ENCODE data around the gene TP53BP2. TPM values are rescaled to one million over a fixed set of nuclear protein-coding genes. Genes with fewer than 3 reads are reported as not detected.
"Not testable (repeated sequence)": the region's sequence is repeated elsewhere in the genome, so short reads cannot be mapped to it uniquely, and the experiment has no call there.

TP53BP2 gene, protein sequence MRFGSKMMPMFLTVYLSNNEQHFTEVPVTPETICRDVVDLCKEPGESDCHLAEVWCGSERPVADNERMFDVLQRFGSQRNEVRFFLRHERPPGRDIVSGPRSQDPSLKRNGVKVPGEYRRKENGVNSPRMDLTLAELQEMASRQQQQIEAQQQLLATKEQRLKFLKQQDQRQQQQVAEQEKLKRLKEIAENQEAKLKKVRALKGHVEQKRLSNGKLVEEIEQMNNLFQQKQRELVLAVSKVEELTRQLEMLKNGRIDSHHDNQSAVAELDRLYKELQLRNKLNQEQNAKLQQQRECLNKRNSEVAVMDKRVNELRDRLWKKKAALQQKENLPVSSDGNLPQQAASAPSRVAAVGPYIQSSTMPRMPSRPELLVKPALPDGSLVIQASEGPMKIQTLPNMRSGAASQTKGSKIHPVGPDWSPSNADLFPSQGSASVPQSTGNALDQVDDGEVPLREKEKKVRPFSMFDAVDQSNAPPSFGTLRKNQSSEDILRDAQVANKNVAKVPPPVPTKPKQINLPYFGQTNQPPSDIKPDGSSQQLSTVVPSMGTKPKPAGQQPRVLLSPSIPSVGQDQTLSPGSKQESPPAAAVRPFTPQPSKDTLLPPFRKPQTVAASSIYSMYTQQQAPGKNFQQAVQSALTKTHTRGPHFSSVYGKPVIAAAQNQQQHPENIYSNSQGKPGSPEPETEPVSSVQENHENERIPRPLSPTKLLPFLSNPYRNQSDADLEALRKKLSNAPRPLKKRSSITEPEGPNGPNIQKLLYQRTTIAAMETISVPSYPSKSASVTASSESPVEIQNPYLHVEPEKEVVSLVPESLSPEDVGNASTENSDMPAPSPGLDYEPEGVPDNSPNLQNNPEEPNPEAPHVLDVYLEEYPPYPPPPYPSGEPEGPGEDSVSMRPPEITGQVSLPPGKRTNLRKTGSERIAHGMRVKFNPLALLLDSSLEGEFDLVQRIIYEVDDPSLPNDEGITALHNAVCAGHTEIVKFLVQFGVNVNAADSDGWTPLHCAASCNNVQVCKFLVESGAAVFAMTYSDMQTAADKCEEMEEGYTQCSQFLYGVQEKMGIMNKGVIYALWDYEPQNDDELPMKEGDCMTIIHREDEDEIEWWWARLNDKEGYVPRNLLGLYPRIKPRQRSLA
- total RNA-seq (10 to 100 TPM; 59.5 to 59.6 TPM), polyA plus RNA-seq (16.5 TPM)

DNA sequence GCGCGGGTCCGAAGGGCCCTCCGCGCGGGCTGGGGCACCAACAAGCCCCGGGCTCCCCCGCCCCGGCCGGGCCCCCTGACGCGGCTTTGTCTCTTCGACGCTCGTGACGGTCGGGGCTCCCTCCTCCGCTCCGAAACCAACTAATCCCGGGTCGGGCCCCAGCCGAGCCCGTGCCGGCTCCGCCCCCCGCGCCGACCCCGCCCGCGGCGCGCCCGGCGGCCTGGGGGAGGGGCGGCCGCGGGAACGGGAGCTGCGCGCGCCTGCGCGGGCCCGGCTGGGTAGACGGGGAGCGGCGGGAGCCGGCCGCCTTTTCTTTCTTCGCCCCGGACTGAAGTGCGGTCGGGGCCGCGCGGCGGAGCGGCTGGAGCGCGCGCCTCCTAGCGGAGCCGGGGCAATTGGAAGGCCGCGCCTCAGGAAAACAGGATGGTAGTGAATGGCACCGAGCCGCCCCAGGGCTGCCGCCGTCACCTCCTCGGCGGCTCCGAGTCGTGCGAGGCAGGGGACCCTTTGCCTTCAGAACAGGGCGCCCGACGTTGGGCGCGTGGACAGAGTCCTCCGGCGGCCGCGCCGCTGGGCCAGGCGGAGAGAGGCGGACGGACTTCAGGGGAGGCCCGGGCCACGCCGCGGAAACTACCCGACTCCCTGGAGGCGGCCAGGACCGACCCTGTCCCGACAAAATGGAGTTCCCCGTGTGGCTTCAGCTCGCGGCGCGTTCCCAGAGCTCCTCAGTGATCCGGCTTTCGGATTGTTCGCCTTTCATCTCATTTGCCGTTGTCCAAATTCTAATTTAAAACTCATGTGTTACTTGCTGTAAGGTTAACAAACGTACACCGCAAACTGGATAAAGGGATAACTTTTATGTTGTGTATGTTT lies at the start of gene TP53BP2:
Gene TP53BP2, minus strand, starts transcription at position 138 of the 873 bp plus-strand sequence. CDS start 267 bp downstream, outside the sequence.
- CTCF ChIA-PET, result interaction anchor here (0.8 to 2.3 kb wide), 11 partner anchors 9 to 134 kb away, joined by 3 to 6 read pairs (median 5); partner anchors contain the start of gene CAPN2
- Histone ChIP-seq H3K9me3 (ENCODE audit: low read length) (no peaks in the 10 kb centered on the region), H3K36me3 (ENCODE audit: insufficient read depth, low read length) (no peaks in the 10 kb centered on the region), H3K27me3 (ENCODE audit: insufficient read depth, low read length, poor library complexity, severe bottlenecking) (no peaks in the 10 kb centered on the region), H3K27ac (ENCODE audit: low read depth, low read length) (peak within 1 kb of the TSS; percentile 89), H3K4me1 (ENCODE audit: insufficient read depth, low read length) (peaks cover 43% of the 10 kb centered on the region), H3K4me3 (ENCODE audit: low read length) (peak within 1 kb of the TSS; percentile 85)
- peaks cover 0 to 9% (median 0%) of the 10 kb centered on the region in 3 donors for H3K36me3 Mint-ChIP-seq
- peak within 1 kb of the TSS; percentile 93 to 98 (median 94) for H3K4me3 Mint-ChIP-seq
- H3K4me1 Mint-ChIP-seq, result peaks cover 31 to 51% (median 43%) of the 10 kb centered on the region in 3 donors
- POLR2A ChIA-PET, result interaction anchor here (0.6 to 2.3 kb wide), 13 partner anchors 9 to 337 kb away, joined by 3 to 12 read pairs (median 4); partner anchors contain the start of gene CAPN2
- H3K27ac Mint-ChIP-seq, result peak within 1 kb of the TSS; percentile 96 to 99 (median 98)
- no peaks in the 10 kb centered on the region for H3K27me3 Mint-ChIP-seq
- H3K9me3 Mint-ChIP-seq, result no peaks in the 10 kb centered on the region
- peak; percentile 80 to 92 (median 88) for DNase-seq

DNA sequence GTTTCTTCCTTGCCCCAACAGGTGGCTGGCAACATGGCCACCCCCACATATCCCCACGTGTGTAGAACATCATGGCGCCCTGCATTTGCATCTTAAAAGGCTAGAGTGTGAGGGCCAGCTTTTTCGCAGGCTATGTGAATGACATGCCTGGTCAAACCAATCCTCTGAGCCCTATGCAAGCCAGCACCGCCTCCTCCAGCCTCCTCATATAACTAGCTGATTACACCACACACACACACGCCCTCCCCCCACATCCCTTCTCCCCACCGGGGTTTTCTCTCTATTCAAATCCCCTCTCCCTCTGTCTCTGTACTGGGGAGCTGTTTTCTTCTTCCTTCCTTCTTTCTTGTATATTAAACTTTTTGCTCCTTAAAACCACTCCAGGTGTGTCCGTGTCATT lies 44.7 kb upstream of the TP53BP2 start:
- H3K36me3 Mint-ChIP-seq; POLR2A ChIA-PET; H3K4me3 ChIP-seq (ENCODE audit: low read length); CTCF ChIA-PET; DNase-seq; H3K4me1 ChIP-seq (ENCODE audit: insufficient read depth, low read length); H3K9me3 Mint-ChIP-seq; H3K27me3 Mint-ChIP-seq; H3K27ac Mint-ChIP-seq; H3K4me3 Mint-ChIP-seq; H3K36me3 ChIP-seq (ENCODE audit: insufficient read depth, low read length); H3K27me3 ChIP-seq (ENCODE audit: insufficient read depth, low read length, poor library complexity, severe bottlenecking); H3K9me3 ChIP-seq (ENCODE audit: low read length); H3K27ac ChIP-seq (ENCODE audit: low read depth, low read length); H3K4me1 Mint-ChIP-seq: not testable (repeated sequence)

DNA sequence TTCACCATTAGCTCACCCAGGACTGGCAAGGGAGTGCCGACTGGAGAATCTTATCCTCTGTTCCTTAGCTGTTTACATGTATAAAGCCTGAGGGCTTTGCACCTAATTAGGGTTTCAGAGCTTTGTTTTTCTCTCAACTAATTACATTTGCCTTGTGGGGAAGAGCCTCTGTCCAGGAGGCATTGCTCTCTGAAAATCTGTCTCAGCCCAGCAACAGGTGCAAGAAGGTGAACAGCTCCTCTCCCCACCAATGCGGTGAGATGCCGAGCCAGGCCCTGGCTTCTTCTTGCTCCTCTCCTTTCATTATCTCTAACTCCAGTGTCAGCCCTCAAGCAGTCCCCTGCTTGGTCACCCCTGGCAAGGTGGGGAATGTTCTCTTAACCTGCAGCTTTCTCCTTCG lies 43.6 kb upstream of the TP53BP2 start:
- H3K4me1 ChIP-seq (ENCODE audit: insufficient read depth, low read length); H3K36me3 ChIP-seq (ENCODE audit: insufficient read depth, low read length); CTCF ChIA-PET; H3K27ac ChIP-seq (ENCODE audit: low read depth, low read length); H3K9me3 ChIP-seq (ENCODE audit: low read length); H3K9me3 Mint-ChIP-seq; H3K4me1 Mint-ChIP-seq; DNase-seq; H3K4me3 ChIP-seq (ENCODE audit: low read length); H3K36me3 Mint-ChIP-seq; H3K4me3 Mint-ChIP-seq; POLR2A ChIA-PET; H3K27ac Mint-ChIP-seq; H3K27me3 Mint-ChIP-seq; H3K27me3 ChIP-seq (ENCODE audit: insufficient read depth, low read length, poor library complexity, severe bottlenecking): not testable (repeated sequence)

DNA sequence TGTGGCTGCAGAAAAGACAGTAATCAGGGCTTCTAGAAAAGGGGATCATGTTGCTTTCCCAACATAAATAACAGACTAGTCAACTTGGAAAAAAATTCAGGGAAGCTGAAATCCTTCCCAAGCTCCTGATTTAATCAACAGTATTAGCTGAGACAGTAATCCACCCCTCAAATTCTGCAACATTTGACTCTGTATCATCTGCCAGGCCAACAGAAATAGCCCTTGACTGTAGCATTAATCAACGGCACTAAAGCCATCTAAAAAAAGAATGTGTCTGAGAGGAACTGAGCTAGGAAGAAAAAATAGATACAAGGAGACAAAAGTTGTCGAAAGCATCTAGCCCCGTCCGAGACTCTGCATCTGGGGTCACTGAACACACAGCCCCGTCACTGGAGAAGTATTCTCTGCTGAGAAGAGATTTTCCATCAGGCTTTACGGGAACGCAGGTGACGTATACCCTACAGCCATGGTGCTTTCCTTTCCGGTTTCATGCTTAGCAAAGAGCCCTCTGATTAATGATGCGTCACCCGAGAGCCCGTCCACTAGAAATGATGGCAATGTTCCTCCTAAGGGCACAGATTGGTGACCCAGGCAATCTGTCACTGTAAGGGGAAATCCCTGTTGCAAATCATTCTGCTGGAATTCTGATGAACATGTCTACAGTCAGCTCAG lies 42.1 kb upstream of the TP53BP2 start:
- no peak overlapping the region for H3K27ac ChIP-seq (ENCODE audit: low read depth, low read length)
- no peaks in the 10 kb centered on the region for H3K27me3 ChIP-seq (ENCODE audit: insufficient read depth, low read length, poor library complexity, severe bottlenecking)
- ChIA-PET POLR2A (no interaction called here), CTCF (interaction anchor here (1.0 kb wide), 1 partner anchor 75 kb away, joined by 3 read pairs; no protein-coding TSS in a partner anchor)
- no peaks in the 10 kb centered on the region for H3K36me3 ChIP-seq (ENCODE audit: insufficient read depth, low read length)
- no peaks in the 10 kb centered on the region for H3K36me3 Mint-ChIP-seq
- DNase-seq, result no peak
- H3K4me1 Mint-ChIP-seq, result no peaks in the 10 kb centered on the region
- no peaks in the 10 kb centered on the region for H3K4me1 ChIP-seq (ENCODE audit: insufficient read depth, low read length)
- no peaks in the 10 kb centered on the region for H3K9me3 Mint-ChIP-seq
- no peak overlapping the region for H3K4me3 Mint-ChIP-seq
- no peaks in the 10 kb centered on the region for H3K27me3 Mint-ChIP-seq
- H3K9me3 ChIP-seq (ENCODE audit: low read length), result no peaks in the 10 kb centered on the region
- H3K27ac Mint-ChIP-seq, result no peak overlapping the region
- H3K4me3 ChIP-seq (ENCODE audit: low read length), result no peak overlapping the region

DNA sequence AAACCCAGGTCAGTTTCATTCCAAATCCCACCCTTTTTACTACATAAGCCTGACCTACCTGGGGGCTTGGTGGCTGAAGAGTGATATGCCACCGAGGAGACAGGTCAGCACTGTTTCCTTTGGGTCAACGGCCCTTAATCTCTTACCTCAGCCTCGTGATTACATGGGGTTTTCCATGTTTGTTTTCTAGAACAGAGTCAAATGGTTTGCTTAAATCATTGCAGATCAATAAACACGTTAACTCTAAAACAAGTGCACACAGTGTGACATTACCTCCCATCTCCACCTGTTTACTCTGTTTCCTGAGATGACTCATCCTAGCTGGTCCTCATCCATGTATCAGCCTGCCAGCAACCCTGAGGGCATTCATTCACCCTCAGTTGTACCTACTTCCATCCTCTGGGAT lies 40.8 kb upstream of the TP53BP2 start:
- no peaks in the 10 kb centered on the region for H3K4me1 ChIP-seq (ENCODE audit: insufficient read depth, low read length)
- no peak overlapping the region for H3K4me3 Mint-ChIP-seq
- H3K27ac ChIP-seq (ENCODE audit: low read depth, low read length), result no peak overlapping the region
- H3K9me3 ChIP-seq (ENCODE audit: low read length), result no peaks in the 10 kb centered on the region
- H3K9me3 Mint-ChIP-seq, result no peaks in the 10 kb centered on the region
- POLR2A ChIA-PET, result no interaction called here
- no peak for DNase-seq
- H3K36me3 Mint-ChIP-seq, result no peaks in the 10 kb centered on the region
- H3K4me3 ChIP-seq (ENCODE audit: low read length), result no peak overlapping the region
- no peaks in the 10 kb centered on the region for H3K27me3 Mint-ChIP-seq
- H3K27ac Mint-ChIP-seq, result no peak overlapping the region
- H3K27me3 ChIP-seq (ENCODE audit: insufficient read depth, low read length, poor library complexity, severe bottlenecking), result no peaks in the 10 kb centered on the region
- no peaks in the 10 kb centered on the region for H3K4me1 Mint-ChIP-seq
- CTCF ChIA-PET, result no interaction called here
- H3K36me3 ChIP-seq (ENCODE audit: insufficient read depth, low read length), result no peaks in the 10 kb centered on the region

DNA sequence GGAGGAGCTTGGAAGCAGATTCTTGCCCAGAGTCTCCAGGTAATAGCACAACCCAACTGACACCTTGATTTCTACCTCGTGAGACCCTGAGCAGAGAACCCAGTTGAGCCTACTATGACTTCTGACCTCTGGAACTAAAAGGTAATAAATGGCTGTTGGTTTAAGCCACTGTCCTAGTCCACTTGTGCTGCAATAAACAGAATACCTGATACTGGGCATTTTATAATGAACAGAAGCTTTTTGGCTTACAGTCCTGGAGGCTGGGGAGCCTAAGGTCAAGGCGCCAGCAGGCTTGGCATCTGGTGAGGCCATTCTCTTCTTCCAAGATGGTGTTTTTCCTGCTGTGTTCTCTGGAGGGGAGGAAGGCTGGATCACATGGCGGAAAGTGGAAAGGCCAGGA lies 39.9 kb upstream of the TP53BP2 start:
- Histone ChIP-seq H3K27ac (ENCODE audit: low read depth, low read length) (no peak overlapping the region), H3K27me3 (ENCODE audit: insufficient read depth, low read length, poor library complexity, severe bottlenecking) (no peaks in the 10 kb centered on the region), H3K36me3 (ENCODE audit: insufficient read depth, low read length) (no peaks in the 10 kb centered on the region), H3K4me1 (ENCODE audit: insufficient read depth, low read length) (no peaks in the 10 kb centered on the region), H3K9me3 (ENCODE audit: low read length) (no peaks in the 10 kb centered on the region), H3K4me3 (ENCODE audit: low read length) (no peak overlapping the region)
- CTCF ChIA-PET, result no interaction called here
- DNase-seq, result no peak
- no peaks in the 10 kb centered on the region for H3K9me3 Mint-ChIP-seq
- H3K27ac Mint-ChIP-seq, result no peak overlapping the region
- POLR2A ChIA-PET, result no interaction called here
- no peaks in the 10 kb centered on the region for H3K36me3 Mint-ChIP-seq
- no peak overlapping the region for H3K4me3 Mint-ChIP-seq
- peaks cover 1 to 5% of the 10 kb centered on the region in 2 donors for H3K27me3 Mint-ChIP-seq
- no peaks in the 10 kb centered on the region for H3K4me1 Mint-ChIP-seq

DNA sequence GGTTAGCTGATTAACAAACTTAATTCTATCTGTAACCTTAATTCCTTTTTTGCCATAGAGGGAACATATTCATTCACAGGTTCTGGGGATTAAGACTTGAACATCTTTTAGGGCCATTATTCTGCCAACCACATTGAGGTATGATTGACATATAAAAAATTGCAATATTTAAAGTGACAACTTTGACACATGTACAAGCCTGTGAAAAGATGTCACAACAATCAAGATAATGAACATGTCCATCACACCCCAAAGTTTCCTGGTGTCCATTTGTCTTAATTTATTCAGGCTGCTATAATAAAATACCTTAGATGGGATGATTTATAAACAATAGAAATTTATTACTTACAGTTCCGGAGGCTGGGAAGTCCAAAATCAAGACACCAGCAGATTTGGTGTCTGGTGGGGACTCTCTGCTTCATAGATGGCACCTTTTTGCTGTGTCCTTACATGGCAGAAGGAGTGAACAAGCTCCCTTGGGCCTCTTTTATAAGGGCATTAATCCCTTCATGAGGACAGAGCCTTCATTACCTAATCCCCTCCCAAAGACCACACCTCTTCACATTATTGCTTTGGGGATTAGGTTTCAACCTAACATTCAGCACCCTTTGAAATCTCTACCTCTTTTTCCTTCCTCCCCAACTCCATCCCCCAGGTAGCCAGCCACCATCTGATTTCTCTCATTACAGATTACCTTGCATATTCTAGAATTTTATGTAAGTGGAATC lies 33.0 kb upstream of the TP53BP2 start:
- ChIA-PET POLR2A (no interaction called here), CTCF (no interaction called here)
- Histone ChIP-seq H3K4me3 (ENCODE audit: low read length) (no peak overlapping the region), H3K4me1 (ENCODE audit: insufficient read depth, low read length) (no peaks in the 10 kb centered on the region), H3K27ac (ENCODE audit: low read depth, low read length) (no peak overlapping the region), H3K27me3 (ENCODE audit: insufficient read depth, low read length, poor library complexity, severe bottlenecking) (no peaks in the 10 kb centered on the region), H3K36me3 (ENCODE audit: insufficient read depth, low read length) (no peaks in the 10 kb centered on the region), H3K9me3 (ENCODE audit: low read length) (no peaks in the 10 kb centered on the region)
- Mint-ChIP-seq H3K4me3 (no peak overlapping the region), H3K9me3 (peaks cover 0 to 2% (median 0%) of the 10 kb centered on the region in 5 donors), H3K27ac (no peak overlapping the region), H3K36me3 (no peaks in the 10 kb centered on the region), H3K4me1 (no peaks in the 10 kb centered on the region), H3K27me3 (peaks cover 7 to 46% of the 10 kb centered on the region in 2 donors)
- no peak for DNase-seq

Measured in CD8-positive, alpha-beta memory T cell (primary cell).